DOHH2 (cell line): Measurements from ENCODE around the gene ATP8B4.

Experiments used
- H3F3A ChIP-seq: fragments of 200-600 bp; sonication (generic), shearing (Covaris generic); 2 replicates; pipeline ENCODE4 v1.6.0; 2016; ENCODE audit warnings: antibody characterized with exemption, mild to moderate bottlenecking; ENCODE audit not compliant: control insufficient read depth, insufficient read depth
- H3K27ac ChIP-seq: fragments of 200-600 bp; sonication (generic); 2 replicates; pipeline ENCODE4 v1.5.1; 2014; ENCODE audit warnings: low read depth, mild to moderate bottlenecking, low read length, moderate library complexity
- H3K27me3 ChIP-seq: fragments of 200-600 bp; sonication (generic); 2 replicates; pipeline ENCODE4 v1.6.1; 2014; ENCODE audit warnings: mild to moderate bottlenecking, low read length, mixed read lengths; ENCODE audit not compliant: control insufficient read depth
- H3K36me3 ChIP-seq: fragments of 200-600 bp; sonication (generic); 2 replicates; pipeline ENCODE4 v1.6.1; 2014; ENCODE audit warnings: mild to moderate bottlenecking, low read length, moderate library complexity, mixed read lengths; ENCODE audit not compliant: control insufficient read depth
- H3K4me1 ChIP-seq: fragments of 200-600 bp; sonication (generic); 2 replicates; pipeline ENCODE4 v1.6.1; 2014; ENCODE audit warnings: mild to moderate bottlenecking, low read length, mixed read lengths; ENCODE audit not compliant: control insufficient read depth
- H3K4me2 ChIP-seq: fragments of 200-600 bp; sonication (generic); 2 replicates; pipeline ENCODE4 v1.6.0; 2014; ENCODE audit warnings: mild to moderate bottlenecking, low read length, moderate library complexity
- H3K4me3 ChIP-seq: fragments of 200-600 bp; sonication (generic); 2 replicates; pipeline ENCODE4 v1.5.1; 2014; ENCODE audit warnings: mild to moderate bottlenecking, low read length, mixed read lengths
- H3K79me2 ChIP-seq: fragments of 200-600 bp; sonication (generic); 2 replicates; pipeline ENCODE4 v1.6.1; 2014; ENCODE audit warnings: mild to moderate bottlenecking, low read length, mixed read lengths; ENCODE audit not compliant: control insufficient read depth
- H3K9me2 ChIP-seq: fragments of 200-600 bp; sonication (generic); replicated peaks from 2 replicates; pipeline ENCODE4 v1.6.1; 2014; ENCODE audit warnings: mild to moderate bottlenecking, low read length, mixed read lengths; ENCODE audit not compliant: control insufficient read depth
- H3K9me3 ChIP-seq: fragments of 200-600 bp; sonication (generic); 2 replicates; pipeline ENCODE4 v1.6.1; 2014; ENCODE audit warnings: antibody characterized with exemption, low read length, mixed read lengths; ENCODE audit not compliant: control insufficient read depth, insufficient read depth
- H4K20me1 ChIP-seq: fragments of 200-600 bp; sonication (generic); 2 replicates; pipeline ENCODE4 v1.6.0; 2014; ENCODE audit warnings: low read depth, mild to moderate bottlenecking, antibody characterized with exemption, low read length, moderate library complexity; ENCODE audit not compliant: control insufficient read depth, insufficient read depth
- EZH2phosphoT487 ChIP-seq: fragments of 200-600 bp; sonication (generic); IDR thresholded peaks from 2 replicates; pipeline ENCODE4 v1.6.1; 2017; ENCODE audit warnings: borderline replicate concordance, mild to moderate bottlenecking, antibody characterized with exemption, low read length, moderate library complexity, mixed read lengths
- TF ChIP-seq, protein P1 (sequence below): fragments of 200-600 bp; sonication (generic); IDR thresholded peaks from one replicate; pipeline ENCODE4 v1.5.1; 2014; ENCODE audit warnings: antibody characterized with exemption, mild to moderate bottlenecking, low read depth, low read length; ENCODE audit not compliant: poor library complexity, severe bottlenecking

ATP8B4 gene

DNA sequence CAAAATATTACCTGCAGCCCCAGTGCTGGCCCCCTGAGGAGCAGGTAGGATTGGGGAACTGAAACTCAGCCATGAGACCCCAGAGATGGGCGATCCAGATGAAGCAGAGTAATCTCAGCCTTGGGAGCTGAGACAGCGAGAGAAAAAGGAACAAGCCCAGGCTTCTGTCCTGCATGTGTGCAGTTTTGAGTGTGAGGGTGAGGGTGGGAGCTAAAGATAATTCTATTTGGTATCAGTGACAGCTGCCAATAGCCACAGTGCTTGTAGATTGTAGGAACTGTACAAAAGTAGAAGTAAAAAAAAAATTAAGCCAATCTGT is 5.9 kb downstream of the ATP8B4 start:
- Histone ChIP-seq H3K36me3 (no peaks in the 10 kb centered on the region), H3K4me3 (no peak overlapping the region), H3K4me1 (no peaks in the 10 kb centered on the region), H3K9me2 (no peaks in the 10 kb centered on the region), H3K27me3 (no peaks in the 10 kb centered on the region), H4K20me1 (no peaks in the 10 kb centered on the region), H3K4me2 (no peak overlapping the region), H3F3A (no peaks in the 10 kb centered on the region), H3K79me2 (no peaks in the 10 kb centered on the region), H3K9me3 (no peaks in the 10 kb centered on the region), H3K27ac (no peak overlapping the region)
- TF ChIP-seq, protein P1, sequence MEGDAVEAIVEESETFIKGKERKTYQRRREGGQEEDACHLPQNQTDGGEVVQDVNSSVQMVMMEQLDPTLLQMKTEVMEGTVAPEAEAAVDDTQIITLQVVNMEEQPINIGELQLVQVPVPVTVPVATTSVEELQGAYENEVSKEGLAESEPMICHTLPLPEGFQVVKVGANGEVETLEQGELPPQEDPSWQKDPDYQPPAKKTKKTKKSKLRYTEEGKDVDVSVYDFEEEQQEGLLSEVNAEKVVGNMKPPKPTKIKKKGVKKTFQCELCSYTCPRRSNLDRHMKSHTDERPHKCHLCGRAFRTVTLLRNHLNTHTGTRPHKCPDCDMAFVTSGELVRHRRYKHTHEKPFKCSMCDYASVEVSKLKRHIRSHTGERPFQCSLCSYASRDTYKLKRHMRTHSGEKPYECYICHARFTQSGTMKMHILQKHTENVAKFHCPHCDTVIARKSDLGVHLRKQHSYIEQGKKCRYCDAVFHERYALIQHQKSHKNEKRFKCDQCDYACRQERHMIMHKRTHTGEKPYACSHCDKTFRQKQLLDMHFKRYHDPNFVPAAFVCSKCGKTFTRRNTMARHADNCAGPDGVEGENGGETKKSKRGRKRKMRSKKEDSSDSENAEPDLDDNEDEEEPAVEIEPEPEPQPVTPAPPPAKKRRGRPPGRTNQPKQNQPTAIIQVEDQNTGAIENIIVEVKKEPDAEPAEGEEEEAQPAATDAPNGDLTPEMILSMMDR, result no peak
- TF ChIP-seq EZH2phosphoT487, result no peak

DNA sequence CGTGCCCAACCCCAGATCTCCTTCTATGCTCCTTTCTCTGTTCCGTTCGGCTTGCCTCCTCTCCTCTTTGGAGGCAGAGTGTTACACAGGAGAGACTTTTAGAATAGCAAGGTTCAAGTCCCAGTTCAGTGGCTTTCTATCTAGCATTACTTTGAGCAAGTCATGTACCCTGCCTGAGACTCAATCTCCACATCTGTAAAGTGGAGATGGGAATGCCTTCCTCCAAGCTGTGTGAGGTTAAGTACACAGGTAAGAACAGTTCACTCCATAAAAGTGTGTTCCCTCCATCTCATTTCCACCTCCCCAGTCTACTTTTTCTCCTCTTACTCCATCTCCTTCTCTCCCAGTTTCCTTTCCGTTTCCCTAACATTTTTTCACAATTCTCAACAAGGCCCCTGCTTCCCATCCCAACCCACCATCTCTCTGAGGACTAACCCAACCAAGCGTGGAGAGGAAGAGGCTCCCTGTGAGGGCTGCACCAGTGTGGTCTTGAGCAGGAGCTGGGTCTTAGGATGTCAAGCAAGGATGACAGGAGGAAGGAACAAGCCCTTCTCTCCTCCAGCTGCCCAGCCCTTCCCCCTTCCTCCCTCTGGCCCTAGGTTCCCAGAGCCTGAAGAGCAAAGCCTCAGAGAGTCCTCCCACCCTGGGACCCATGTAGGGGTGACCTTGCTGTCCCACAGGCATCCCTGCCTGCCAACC is 6.4 kb downstream of the ATP8B4 start:
- H3K4me3 ChIP-seq, result no peak overlapping the region
- no peaks in the 10 kb centered on the region for H3K9me2 ChIP-seq
- no peaks in the 10 kb centered on the region for H3K36me3 ChIP-seq
- no peaks in the 10 kb centered on the region for H3K79me2 ChIP-seq
- no peaks in the 10 kb centered on the region for H3K4me1 ChIP-seq
- TF ChIP-seq EZH2phosphoT487, result no peak
- TF ChIP-seq, protein P1, result no peak
- H3K27me3 ChIP-seq, result no peaks in the 10 kb centered on the region
- no peaks in the 10 kb centered on the region for H3F3A ChIP-seq
- H3K4me2 ChIP-seq, result no peak overlapping the region
- H3K27ac ChIP-seq, result no peak overlapping the region
- no peaks in the 10 kb centered on the region for H4K20me1 ChIP-seq
- no peaks in the 10 kb centered on the region for H3K9me3 ChIP-seq

DNA sequence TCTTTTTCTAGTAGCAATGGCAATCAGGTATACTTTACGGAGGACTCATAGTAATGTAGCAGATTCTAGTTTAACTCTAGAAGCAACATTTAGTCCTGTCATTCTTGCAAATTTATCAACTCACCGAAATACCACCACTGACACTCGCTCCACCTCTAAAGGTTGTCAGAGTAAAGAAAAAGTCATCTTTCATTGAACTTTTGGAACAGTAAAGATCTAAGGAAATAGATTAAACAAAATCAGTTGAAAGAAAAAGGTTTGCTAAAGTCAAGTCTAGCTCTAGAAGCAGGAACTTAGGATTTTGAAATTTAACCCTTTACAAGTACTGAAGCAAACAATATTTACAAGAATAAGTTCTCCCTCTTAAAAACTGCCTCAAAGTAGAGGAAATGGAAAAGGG is 8.7 kb downstream of the ATP8B4 start:
- Histone ChIP-seq H3K9me2 (no peaks in the 10 kb centered on the region), H3K4me2 (no peak overlapping the region), H3K4me1 (no peaks in the 10 kb centered on the region), H3K9me3 (no peaks in the 10 kb centered on the region), H3K27me3 (peaks cover 4% of the 10 kb centered on the region; the same call in 1 of the 2 replicates), H3K4me3 (no peak overlapping the region), H3K36me3 (no peaks in the 10 kb centered on the region), H3K79me2 (no peaks in the 10 kb centered on the region), H3K27ac (no peak overlapping the region), H4K20me1 (no peaks in the 10 kb centered on the region), H3F3A (no peaks in the 10 kb centered on the region)
- TF ChIP-seq EZH2phosphoT487, result no peak
- TF ChIP-seq, protein P1, result no peak
